Stomach (tissue), 4 donors: ENCODE measurements around the gene MKX.

Experiments
- EP300 ChIP-seq: sonication (generic); formaldehyde crosslinking; IDR thresholded peaks from one replicate; pipeline ENCODE4 v1.6.1; 2017; ENCODE audit warnings: antibody characterized with exemption
- POLR2A ChIP-seq, 4 donors: fragments of 450-650 bp; IDR thresholded peaks; one replicate each; pipeline ENCODE4 v1.6.1; 2016; ENCODE audit warnings: antibody characterized with exemption in 4 of 4, control low read depth in 2 of 4, mild to moderate bottlenecking in 1 of 4, moderate library complexity in 1 of 4
- POLR2AphosphoS5 ChIP-seq, 3 donors: sonication (generic); formaldehyde crosslinking; IDR thresholded peaks; one replicate each; pipeline ENCODE4 v1.6.1; 2016; ENCODE audit warnings: antibody characterized with exemption in 3 of 3
- TF ChIP-seq, protein P1 (sequence below), 7 experiments: fragments of 450-650 bp in 4 of 7; fragments of 200-600 bp in 3 of 7; sonication (generic) in 3 of 7; IDR thresholded peaks; one replicate each; pipeline ENCODE4 v1.5.1; 2016 to 2019; ENCODE audit warnings: antibody characterized with exemption in 7 of 7, control low read depth in 2 of 7, mild to moderate bottlenecking in 1 of 7

DNA sequence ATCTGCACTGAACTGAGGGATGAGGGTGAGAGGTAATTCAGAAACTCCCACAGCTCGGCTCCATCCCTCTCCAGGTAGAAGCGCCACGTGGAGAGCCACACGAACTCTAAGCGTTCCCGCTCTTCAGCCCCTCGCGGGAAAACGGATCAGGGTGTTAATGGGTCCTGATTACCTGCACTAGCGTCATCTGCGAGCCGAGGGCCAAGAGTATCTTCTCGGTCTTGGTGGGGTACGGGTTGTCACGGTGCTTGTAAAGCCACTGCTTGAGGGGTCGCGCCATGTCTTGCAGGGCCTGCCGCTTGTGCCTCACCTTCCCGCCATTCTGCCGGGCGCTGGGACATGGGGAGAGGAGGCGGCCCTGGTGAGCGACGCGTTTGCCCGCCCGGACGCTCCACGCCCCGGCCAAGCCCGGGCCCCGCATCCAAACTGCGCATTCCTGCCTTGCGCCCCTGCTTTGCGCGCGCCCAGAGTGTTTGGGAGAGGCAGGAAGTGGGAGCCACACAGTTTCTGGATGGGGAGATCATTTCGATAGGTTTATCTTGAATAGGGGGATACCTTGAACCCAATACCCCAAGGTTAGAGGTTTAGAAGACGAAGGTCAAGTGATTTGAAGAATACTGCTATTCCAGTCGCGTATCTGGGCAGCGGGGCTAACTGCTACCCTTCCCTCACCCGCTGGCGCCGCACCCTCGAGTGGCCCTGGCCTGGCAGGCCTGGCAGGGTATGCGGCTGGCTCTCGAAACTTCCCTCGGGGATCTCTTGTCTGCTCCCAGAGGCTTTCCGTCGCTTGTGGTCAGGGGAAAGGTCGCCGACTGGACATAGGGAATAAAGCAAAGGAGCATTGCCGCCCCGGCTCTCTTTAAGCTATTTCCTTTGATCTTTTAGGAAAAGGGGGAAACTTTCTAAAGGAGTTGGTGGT, 4.2 kb downstream of the MKX start:
- TF ChIP-seq POLR2AphosphoS5 (IDR thresholded peaks at IDR 0.05), result no peak
- TF ChIP-seq, protein P1, sequence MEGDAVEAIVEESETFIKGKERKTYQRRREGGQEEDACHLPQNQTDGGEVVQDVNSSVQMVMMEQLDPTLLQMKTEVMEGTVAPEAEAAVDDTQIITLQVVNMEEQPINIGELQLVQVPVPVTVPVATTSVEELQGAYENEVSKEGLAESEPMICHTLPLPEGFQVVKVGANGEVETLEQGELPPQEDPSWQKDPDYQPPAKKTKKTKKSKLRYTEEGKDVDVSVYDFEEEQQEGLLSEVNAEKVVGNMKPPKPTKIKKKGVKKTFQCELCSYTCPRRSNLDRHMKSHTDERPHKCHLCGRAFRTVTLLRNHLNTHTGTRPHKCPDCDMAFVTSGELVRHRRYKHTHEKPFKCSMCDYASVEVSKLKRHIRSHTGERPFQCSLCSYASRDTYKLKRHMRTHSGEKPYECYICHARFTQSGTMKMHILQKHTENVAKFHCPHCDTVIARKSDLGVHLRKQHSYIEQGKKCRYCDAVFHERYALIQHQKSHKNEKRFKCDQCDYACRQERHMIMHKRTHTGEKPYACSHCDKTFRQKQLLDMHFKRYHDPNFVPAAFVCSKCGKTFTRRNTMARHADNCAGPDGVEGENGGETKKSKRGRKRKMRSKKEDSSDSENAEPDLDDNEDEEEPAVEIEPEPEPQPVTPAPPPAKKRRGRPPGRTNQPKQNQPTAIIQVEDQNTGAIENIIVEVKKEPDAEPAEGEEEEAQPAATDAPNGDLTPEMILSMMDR (IDR thresholded peaks at IDR 0.05), result no peak
- TF ChIP-seq POLR2A (IDR thresholded peaks at IDR 0.05), result no peak
- no peak for TF ChIP-seq EP300
